ENCODE measurements around the gene RIIAD1. TPM values are rescaled to one million over a fixed set of nuclear protein-coding genes. Genes with fewer than 3 reads are reported as not detected.

RIIAD1 gene
- total RNA-seq, 2 donors from 2014 or later = 4.0 TPM; not detected in 1

- intact Hi-C loops (cut with DNase I) = no loop called here
- no peak for DNase-seq (ENCODE audit: low spot score)
Observed at GRCh38 chr1:151773702-151774101, 52.4 kb downstream of the RIIAD1 start.

GRCh38 chr1:151774256-151774922, 53.1 kb downstream of the RIIAD1 start:
- intact Hi-C loops (cut with DNase I) = no loop called here
- DNase-seq (ENCODE audit: low spot score) = no peak

GRCh38 chr1:151775894-151776664, 54.8 kb downstream of the RIIAD1 start:
- no peak for DNase-seq (ENCODE audit: low spot score)
- intact Hi-C loops (cut with DNase I) = no loop called here

GRCh38 chr1:151776665-151777062, 55.3 kb downstream of the RIIAD1 start:
- intact Hi-C loops (cut with DNase I) = no loop called here
- DNase-seq (ENCODE audit: low spot score) = no peak

GRCh38 chr1:151777317-151777716, 56.0 kb downstream of the RIIAD1 start:
- no peak for DNase-seq (ENCODE audit: low spot score)
- intact Hi-C loops (cut with DNase I) = no loop called here

Other genes with a start within 250 kb of the RIIAD1 start
- gene CGN, start 210.1 kb upstream of the RIIAD1 start, total RNA-seq = under 1 TPM in 1 of 2 donors, not detected in 1; 0.29 TPM
- 1 to 10 TPM; 5.4 to 6.6 TPM for gene TUFT1, start 181.2 kb upstream of the RIIAD1 start, total RNA-seq
- 10 to 100 TPM; 40.1 to 41.9 TPM for gene SNX27, start 109.5 kb upstream of the RIIAD1 start, total RNA-seq
- gene CELF3, start 4.7 kb upstream of the RIIAD1 start, total RNA-seq = under 1 TPM in 1 of 2 donors, not detected in 1; 0.10 TPM
- 10 to 100 TPM; 46.3 to 49.1 TPM for gene MRPL9, start 42.0 kb downstream of the RIIAD1 start, total RNA-seq
- 1 to 10 TPM; 4.7 to 5.1 TPM for gene TDRKH, start 69.0 kb downstream of the RIIAD1 start, total RNA-seq
- gene LINGO4, start 83.9 kb downstream of the RIIAD1 start, total RNA-seq = not detected
- gene RORC, start 110.3 kb downstream of the RIIAD1 start, total RNA-seq = not detected
- gene C2CD4D, start 118.3 kb downstream of the RIIAD1 start, total RNA-seq = not detected
- gene THEM5, start 132.2 kb downstream of the RIIAD1 start, total RNA-seq = not detected
- 1 to 10 TPM; 9.4 to 9.8 TPM for gene THEM4, start 188.0 kb downstream of the RIIAD1 start, total RNA-seq

Measured in posterior vena cava (tissue), 2 donors.